ENCODE results near the gene DBNL.
"Not testable (repeated sequence)": the region's sequence is repeated elsewhere in the genome, so short reads cannot be mapped to it uniquely, and the experiment has no call there.

The DBNL gene
- total RNA-seq: 159 to 297 (median 237) reads per million in 18 experiments

DNA sequence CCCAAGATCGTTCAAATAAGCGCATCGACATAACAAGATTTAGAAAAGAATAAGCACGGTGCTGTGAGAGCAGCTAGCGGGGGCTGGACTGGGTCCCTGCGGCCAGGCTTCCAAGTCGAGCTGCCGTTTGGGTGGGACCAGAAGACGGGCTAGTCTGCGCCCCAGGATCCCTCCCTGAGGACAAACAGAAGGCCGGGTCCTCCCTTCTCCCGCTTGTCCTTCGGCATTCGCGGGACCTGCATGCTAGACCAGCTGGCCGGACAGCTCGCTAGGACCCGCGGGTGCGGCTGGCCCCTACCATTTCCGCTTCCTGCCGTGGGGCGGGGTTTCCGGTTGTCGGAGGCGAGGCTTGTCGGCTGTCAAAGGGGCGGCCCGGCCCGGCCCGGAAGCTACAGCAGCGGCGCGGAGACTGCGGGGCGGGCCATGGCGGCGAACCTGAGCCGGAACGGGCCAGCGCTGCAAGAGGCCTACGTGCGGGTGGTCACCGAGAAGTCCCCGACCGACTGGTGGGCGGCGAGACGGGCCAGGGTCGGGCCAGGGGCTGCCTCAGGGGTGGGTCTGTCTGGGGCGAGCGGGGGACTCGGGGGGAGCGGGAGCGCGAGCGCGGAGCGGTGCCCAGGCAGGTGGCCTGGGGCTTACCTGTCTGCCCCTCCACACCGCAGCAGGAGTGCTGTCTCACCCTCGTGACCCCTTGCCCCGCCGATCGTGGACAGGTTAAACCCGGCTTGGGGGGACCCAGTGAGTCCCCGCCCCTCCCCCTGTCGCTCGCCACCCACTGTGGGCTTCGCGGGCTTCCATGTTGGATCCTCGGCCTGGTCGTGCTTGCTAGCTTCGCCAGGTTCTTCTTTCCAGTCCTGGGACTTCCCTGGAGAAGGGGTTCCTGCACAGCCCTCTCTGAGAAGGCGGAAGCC, at the start of gene DBNL:
Gene DBNL (plus strand): TSS at position 388 of the 911 bp plus-strand sequence. CDS start 36 bp downstream, at position 424.
- peak; percentile 95 for DNase-seq

DNA sequence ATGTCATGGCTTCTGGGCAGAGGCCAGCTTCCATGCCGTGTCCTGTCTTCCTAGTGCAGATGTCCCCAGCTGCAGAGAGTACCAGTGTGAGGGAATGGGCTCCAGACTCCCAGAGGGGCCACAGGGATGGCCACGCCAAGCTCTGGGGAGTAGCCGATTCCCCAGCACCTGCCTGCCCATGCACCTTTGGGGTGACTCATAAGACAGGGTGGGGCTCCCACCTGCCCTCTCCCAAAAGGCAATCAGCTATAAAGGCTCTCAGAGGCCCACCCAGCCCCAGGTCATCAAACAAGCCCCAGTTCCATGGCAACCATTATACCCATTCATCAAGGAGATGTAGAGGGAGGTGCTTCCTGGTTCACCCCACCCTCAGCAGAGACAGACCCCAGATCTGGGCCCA, 47.0 kb upstream of the DBNL start, which contains the start of gene SPDYE1:
Gene SPDYE1 (plus strand): TSS at position 366 of the 400 bp plus-strand sequence. CDS start 2,053 bp downstream, outside the sequence.
- DNase-seq: not testable (repeated sequence)

DNA sequence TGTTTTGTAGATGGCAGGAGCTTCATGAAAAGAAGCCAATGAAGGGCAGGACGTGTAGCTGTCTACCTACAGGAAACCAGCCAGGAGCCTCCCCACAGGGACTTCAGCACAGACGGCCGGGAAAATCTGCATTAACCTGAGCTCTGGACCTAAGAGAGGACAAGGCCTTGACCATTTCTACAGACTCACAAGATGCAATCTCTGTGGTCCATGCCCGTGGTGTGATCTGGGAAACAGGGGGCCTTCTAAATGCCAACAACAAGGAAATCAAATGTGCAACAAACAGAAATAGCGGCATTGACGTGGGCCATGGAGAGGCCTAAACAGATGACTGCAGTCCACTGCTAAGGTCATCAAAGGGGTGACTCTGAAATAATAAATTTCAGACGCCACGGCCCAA, 32.4 kb upstream of the DBNL start:
- DNase-seq: not testable (repeated sequence)

DNA sequence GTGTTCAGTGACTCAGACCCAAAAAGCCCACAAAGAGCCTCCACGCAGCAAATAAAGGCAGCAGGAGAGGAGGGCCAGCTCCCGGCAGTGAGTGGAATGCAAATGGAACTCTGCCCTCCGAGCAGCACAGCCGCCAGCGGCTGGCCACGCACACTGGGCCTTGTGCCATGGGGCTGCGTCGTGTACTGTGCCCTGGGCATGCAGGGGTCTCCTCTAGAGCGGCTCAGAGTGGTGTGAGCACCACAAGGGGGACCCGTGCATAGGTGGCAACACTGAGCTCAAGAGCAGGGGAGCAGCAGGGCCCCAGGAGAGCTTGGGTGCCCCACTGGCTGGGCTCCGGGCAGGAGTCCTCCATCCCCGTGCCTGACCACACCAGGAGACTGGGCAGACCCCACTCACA, 29.4 kb upstream of the DBNL start:
- not testable (repeated sequence) for DNase-seq

DNA sequence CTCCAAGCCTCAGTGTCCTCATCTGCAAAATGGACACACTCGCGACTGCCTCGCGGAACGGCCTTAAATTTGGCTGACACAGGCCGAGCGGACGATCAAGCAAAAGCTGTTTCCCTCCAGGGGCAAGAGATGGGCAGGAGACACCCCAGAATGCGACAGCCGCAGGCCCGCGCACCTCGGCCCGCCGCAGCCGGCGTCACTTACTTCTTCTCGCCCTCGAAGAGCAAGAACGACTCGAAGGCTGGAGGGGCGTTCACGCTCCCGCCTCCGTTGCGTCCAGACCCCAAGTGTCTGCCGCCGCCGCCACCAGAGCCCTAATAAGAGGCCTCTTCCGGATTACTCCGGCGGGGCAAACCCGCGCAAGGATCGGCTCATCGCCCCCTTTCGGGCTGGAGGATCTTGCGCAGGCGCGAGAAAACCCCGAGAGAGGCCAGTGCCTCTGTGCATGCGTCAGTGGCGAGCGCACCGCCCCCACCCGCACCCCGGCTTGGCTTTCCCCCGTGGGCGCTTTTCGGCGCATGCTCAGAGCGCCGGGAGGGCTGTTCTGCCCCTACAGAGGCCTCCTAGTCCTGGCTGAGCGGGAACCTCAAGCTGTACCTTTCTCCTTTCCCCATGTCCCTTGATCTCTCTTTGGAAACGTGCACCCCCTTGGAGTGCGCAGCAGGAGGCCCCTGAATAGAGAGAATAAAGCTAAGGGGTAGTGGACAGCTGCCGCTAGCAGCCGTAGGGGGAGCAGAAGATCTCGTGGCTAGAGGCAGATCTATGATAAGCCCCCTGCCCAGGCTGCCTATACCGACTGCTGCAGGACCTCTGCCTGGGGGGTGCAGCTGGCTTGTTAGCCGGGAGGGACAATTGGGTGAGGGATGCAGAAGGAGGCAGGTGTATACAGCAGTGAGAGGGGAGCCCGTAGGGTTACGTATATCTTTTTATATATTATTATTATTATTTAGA, 25.4 kb upstream of the DBNL start:
- peak; percentile 99 for DNase-seq

DNA sequence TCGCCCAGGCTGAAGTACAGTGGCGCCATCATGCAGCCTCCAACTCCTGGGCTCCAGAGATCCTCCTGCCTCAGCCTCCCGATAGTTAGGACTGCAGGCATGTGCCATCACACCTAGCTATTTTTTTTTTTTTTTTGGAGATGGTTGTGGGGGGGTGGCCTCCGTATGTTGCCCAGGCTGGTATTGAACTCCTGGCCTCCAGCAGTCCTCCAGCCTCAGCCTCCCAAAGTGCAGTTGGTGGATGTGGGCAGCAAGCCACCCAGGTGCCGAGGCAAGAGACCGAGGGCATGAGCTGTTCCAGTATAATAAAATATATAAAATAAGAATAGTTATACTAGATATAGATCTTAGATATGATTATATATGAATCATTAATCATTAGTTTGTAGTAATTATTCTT, 24.7 kb upstream of the DBNL start:
- DNase-seq: not testable (repeated sequence)

DNA sequence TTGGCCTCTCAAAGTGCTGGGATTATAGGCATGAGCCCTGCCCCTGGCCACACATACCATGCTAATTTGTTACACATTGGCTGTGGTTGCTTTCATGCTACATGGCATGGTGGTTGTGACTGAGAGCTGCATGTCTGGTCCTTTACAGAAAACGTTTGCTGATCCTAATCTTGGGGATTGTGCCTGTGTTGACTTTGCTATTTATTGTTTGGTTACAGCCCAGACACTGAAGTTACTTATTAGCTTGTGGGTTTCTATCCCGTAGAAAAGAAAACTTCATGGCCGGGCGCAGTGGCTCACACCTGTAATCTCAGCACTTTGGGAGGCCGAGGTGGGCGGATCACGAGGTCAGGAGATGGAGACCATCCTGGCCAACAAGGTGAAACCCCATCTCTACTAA, 22.4 kb upstream of the DBNL start:
- not testable (repeated sequence) for DNase-seq

DNA sequence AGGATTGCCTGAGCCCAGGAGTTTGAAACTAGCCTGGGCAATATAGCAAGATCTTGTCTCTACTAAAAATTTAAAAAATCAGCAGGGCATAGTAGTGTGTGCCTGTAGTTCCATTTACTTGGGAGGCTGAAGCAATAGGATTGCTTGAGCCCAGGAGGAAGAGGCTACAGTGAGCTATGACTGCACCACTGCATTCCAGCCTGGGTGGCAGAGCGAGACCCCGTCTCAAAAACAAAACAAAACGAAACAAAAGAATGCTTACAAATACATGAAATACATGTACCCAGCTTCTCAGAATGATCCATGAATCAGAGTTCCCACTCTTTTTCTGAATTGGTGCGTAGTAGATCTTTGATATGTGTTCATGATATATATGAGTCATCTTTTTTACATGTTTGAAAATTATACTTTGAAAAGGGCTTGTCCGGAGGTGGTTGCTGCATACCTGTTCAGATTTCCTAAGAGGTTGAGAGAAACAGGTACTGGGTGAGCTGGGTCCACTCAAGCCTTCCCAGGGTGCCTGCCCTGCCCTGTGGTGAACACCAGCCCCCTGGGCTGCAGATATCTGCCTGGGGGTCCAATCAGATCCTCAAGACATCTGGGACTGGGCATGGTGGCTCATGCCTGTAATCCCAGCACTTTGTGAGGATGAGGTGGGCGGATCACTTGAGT, 21.6 kb upstream of the DBNL start:
- DNase-seq: not testable (repeated sequence)

DNA sequence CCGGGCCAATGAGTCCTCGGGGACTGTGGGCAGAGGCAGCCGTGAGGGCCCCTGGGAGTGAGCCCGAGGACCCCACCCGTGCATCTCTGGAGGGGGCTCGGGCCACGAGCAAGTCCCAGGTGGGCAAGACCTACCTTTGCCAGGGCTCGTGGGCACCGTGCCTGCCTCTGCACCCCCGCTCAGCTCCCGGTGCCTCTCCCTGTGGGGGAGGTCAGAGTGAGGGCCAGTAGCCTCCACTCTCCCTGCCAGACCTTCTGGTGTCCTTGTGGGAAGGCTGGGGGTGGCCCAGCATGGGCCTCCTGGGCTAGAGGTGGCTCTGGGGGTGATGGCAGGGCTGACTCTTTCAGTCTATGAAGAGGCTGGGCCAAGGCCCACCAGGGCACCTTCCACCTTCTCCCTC, 15.1 kb upstream of the DBNL start:
- DNase-seq: not testable (repeated sequence)

DNA sequence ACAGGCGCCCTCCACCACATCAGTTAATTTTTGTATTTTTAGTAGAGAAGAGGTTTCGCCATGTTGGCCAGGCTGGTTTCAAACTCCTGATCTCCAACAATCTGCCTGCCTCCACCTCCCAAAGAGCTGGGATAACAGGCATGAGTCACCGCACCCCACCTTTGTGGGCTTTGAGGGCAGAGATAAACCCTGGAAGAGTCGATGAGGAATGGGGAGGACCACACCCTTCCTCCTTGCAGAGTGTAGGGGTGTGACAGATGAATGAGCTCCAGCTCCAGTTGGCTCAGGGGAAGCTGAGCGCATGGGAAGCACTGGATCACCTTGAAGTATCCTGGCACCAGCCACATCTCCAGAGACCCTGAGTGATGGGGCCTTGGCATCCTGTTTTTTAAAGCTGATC, 14.5 kb upstream of the DBNL start:
- not testable (repeated sequence) for DNase-seq

DNA sequence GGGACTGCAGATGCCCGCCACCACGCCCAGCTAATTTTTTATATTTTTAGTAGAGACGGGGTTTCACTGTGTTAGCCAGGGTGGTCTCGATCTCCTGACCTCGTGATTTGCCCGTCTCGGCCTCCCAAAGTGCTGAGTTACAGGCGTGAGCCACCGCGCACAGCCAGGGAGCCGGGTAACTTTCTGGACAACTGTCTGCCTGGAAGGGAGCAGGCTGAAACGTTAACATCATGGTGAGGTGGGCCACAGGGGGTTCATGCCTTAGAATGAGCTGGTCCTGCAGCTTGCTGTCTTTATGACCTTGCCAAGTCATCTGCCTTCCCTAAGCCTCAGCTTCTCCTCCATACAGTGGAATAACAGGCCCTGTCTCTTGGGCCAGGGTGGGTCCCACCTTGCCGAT, 13.2 kb upstream of the DBNL start:
- not testable (repeated sequence) for DNase-seq

DNA sequence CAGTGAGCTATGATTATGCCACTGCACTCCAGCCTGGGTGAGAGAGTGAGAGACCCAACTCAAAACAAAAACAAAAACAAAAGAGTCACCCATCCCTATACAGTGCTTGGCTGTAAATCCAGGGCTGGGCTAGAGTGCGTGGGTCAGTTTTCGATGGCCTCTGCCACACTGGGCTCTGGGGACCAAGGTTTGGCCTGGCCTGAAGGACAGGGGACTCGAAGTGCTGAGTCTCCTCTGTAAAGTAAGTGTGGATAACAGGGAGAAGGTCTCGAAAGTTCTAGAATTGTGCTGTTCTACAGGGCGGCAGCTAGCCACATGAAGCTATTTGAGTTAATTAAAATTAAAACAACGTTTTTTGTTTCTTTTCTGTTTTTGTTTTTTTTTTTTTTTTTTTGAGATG, 12.5 kb upstream of the DBNL start:
- DNase-seq: not testable (repeated sequence)

DNA sequence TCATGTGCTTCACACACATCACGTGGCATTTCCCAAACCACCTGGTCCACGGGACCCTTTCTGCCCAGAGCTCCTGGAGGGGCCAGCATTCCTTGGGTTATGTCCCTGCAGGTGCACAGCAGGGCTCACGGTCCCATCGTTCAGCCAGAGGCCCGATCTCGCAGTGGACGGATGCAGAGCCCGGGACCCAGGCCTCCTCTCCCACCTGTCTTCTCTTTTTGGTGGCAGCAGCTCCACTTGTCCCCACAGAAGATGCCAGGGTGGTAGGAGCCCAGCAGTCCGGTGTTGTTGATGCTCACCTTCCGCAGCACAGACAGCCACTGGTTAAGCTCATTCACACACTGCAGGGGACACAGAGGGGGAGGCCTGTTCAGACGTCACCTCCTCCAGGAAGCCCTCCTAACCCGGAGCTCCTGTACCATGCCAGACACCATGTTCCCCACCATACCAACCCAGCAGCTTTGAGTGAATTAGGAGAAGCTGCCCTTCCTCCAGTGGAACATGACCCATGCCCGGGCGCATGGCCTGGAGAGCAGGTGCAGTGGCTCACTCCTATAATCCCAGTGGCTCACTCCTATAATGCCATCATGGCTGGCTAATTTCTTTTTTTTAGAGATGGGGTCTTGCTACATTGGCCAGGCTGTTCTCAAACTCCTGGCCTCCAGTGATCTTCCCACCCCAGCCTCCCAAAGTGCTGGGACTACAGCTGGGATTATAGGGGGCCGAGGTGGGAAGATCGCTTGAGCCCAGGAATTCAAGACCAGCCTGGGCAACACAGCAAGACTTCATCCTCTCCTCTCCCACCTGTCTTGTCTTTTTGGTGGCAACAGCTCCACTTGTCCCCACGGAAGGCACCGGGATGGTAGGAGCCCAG, 10.3 kb upstream of the DBNL start:
- DNase-seq: not testable (repeated sequence)

DNA sequence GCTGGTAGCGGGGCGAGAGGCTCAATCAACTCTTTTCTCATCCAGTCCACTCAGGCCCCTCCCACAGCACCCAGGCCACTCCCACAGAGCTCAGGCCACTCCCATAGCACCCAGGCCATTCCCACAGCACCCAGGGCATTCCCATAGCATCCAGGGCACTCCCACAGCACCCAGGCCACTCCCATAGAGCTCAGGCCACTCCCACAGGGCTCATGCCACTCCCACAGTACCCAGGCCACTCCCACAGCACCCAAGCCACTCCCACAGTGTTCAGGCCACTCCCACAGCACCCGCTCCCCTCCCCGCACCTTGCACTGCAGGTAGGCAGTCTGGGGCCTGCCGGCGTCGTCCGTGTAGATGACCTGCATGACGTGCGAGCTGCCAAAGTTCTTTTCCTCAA, 8.1 kb upstream of the DBNL start:
- peak; percentile 42 to 46 for DNase-seq

DNA sequence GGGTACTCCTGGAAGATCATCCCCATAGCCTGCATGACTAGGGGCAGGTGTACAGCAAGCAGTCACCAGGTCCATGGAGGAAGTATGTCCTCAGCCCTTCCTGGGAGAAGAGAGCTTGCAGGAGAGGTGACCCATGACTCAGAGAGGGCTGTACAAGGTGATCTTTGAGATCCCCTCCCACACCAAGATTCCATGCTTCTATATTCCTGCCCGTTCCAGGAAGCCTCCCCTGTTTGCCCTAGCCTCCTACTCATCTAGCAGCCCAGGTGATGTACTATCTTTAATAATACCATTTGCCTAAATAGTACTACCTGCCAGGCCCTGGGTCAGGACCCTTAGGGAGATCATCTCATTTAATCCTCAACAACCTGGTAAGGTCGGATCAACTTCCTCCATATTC, 6.6 kb upstream of the DBNL start:
- not testable (repeated sequence) for DNase-seq

DNA sequence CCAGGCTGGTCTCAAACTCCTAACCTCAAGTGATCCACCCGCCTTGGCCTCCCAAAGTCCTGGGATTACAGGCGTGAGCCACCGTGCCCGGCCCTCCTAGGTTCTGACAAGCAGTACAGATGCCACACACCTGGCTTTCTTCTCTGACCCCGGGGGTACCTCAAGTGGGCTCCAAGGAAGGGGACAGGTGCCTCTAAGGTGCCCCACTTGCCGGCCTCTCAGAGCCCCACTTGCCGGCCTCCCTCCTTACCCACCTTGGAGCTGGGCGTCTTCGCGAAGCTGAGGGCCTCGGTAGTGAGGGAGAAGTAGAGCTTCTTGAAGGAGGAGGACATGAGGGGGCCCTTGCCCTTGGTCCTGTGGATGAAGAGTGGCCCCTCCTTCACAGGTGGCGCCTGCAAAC, 5.9 kb upstream of the DBNL start:
- DNase-seq: not testable (repeated sequence)

DNA sequence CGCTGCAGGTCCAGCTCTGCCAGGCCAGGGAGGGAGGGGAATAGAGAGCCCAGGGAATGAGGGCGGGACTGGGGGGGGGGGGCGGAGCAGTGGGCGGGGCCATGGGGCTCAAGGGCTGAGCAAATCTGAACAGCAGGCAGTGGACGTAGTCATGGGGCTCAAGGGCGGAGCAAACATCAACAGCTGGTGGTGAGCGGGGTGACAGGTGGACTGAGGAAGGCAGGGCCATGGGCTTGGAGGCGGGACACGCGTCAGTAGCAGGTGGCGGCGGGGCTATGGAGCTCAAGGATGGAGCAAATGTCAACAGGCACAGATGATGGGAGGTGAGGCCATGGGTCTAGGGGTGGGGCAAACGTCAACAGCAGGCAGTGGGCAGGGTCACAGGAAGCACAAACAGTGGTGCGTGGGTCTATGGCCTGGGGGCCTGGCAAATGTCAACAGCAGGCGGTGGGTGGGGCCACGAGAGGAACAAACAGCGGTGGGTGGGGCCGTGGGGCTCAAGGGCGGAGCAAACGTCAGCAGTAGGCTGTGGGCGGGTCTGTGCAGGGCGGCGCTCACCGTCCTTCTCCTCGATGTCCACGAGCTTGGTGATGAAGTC, 5.4 kb upstream of the DBNL start:
- DNase-seq: peak; percentile 91 to 96

DNA sequence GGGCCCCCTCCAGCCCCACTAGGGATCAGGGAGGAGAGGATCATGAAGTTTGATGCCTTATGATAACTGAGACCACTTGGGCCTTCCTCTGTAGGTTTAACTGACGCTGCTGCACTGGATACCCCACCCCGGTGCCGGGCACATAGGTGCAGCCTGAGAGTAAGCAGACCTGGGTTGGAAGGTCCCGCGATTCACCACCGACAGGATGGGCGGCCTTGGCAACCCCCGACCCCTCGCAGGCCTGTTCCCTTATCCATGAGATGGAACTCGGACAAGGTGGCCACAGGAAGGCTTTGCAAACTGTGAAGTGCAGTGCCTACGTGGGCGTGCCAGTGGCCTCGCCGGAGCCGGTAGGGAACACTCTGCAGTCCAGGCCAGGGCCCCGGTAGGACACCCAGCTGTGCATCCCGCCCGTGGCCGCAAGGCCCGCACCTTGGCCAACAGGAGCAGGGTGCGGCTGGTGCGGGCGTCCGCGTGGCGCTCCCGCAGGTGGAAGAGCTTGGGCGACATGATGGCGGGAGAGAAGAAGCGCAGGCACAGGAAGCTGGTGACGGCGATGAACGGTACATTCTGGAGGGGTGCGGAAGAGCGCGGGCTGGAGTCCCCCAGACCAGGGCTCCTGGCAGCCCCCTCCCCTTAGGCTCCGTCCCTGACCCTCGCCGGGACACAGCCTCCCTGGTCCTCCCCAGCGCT, 4.6 kb upstream of the DBNL start:
- not testable (repeated sequence) for DNase-seq

DNA sequence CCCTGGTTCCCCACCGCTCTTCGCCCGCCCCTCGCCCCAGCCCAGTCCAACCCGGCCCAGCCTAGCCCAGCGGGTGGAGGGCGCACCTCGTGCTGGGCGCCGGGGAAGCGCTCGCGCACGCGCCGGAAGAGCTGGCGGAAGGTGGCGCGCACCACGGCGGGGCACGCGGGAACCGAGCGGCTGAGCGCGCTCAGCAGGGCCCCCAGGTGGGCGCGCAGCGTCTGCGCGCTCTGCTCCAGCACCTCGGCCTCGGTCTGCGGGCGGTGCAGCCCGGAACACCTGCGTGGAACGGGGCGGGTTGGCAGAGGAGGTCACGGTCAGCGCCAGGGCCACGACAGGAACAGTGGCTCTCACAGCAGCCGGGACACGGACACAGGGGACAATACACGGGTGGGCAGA, 4.0 kb upstream of the DBNL start:
- DNase-seq: peak; percentile 5 to 35

DNA sequence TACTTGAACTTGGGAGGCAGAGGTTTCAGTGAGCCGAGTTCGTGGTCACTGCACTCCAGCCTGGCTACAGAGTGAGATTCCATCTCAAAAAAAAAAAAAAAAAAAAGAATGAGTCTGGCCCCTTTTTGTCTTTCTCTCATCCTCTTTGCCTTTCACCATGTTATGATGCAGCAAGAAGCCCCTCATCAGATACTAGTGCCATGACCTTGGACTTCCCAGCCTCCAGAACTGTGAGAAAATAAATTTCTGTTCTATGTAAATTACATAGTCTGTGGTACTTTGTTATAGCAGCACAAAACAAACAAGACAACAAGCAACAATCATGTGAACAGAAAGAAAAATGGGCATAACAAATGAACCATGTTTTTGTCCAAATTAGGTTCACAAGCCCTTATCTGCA, 2.3 kb upstream of the DBNL start:
- DNase-seq: no peak

All from inflammatory macrophage (primary cell).